GM12878 (cell line): ENCODE results near the gene PRSS56. TPM values are rescaled to one million over a fixed set of nuclear protein-coding genes. Genes with fewer than 3 reads are reported as not detected.

Experiments used
- ATAC-seq: fragments of 200-7000 bp; cut with Tn5 transposase; 3 replicates; pipeline ENCODE4 v1.9.1; 2020; ENCODE audit warnings: mild to moderate bottlenecking, moderate library complexity
- BruUV-seq: library from RNA; stranded (reverse); fragments of 400-500 nt; replicated peaks from 2 replicates; lab custom pipeline; 2021; lab: Mats Ljungman, UMichigan
- CTCF ChIA-PET: fragments of 300-600 bp; sonication (Branson Sonifier 250); formaldehyde crosslinking; extraction: SDS; loops from one replicate; lab custom pipeline; 2021; ENCODE audit warnings: inconsistent platforms; lab: Yijun Ruan, JAX
- POLR2A ChIA-PET: fragments of 350-600 bp; formaldehyde crosslinking; extraction: SDS; loops from one replicate; lab custom pipeline; 2021; ENCODE audit warnings: inconsistent platforms; lab: Charles Lee
- RAD21 ChIA-PET: fragments of 300-600 bp; sonication (Branson Sonifier 250); formaldehyde crosslinking; loops from one replicate; lab custom pipeline; 2023; ENCODE audit warnings: antibody characterized with exemption; ENCODE audit not compliant: unreplicated experiment; lab: Charles Lee
- SMC1A ChIA-PET: fragments of 300-600 bp; sonication (Branson Sonifier 250); formaldehyde crosslinking; loops from one replicate; lab custom pipeline; 2023; ENCODE audit not compliant: unreplicated experiment, uncharacterized antibody; lab: Charles Lee
- DNase-seq: peaks from one replicate; pipeline ENCODE4 v3.0.0-alpha.2; 2011; ENCODE audit warnings: low read depth, low spot score
- FAIRE-seq: peaks from 3 replicates; lab custom pipeline; 2011; peaks lifted over from hg19 to GRCh38; lab: Jason Lieb, UNC
- H2AFZ ChIP-seq: 2 replicates; pipeline ENCODE4 v1.6.0; 2011; ENCODE audit warnings: low read depth, low read length, control low read depth; ENCODE audit not compliant: control insufficient read depth
- H3K27ac ChIP-seq: 2 replicates; pipeline ENCODE4 v1.5.1; 2011; ENCODE audit warnings: control low read depth; ENCODE audit not compliant: control insufficient read depth, insufficient read depth
- H3K27me3 ChIP-seq, 2 experiments: replicated peaks in 1 of 2; 2 replicates each; pipeline versions ENCODE4 v1.6.0 to v1.6.1; 2011; ENCODE audit warnings: low read length in 1 of 2; ENCODE audit not compliant: control insufficient read depth in 2 of 2, insufficient read depth in 2 of 2
- H3K36me3 ChIP-seq, 2 experiments: 2 replicates each; pipeline ENCODE4 v1.5.1; 2011; ENCODE audit warnings: low read length in 1 of 2; ENCODE audit not compliant: control insufficient read depth in 2 of 2, insufficient read depth in 2 of 2
- H3K4me1 ChIP-seq: 2 replicates; pipeline ENCODE4 v1.6.1; 2011; ENCODE audit warnings: mild to moderate bottlenecking, low read length, moderate library complexity, mixed read lengths; ENCODE audit not compliant: control insufficient read depth, insufficient read depth
- H3K4me2 ChIP-seq: 2 replicates; pipeline ENCODE4 v1.6.0; 2011; ENCODE audit warnings: control low read depth; ENCODE audit not compliant: control insufficient read depth, insufficient read depth
- H3K4me3 ChIP-seq: fragments of 200-600 bp; sonication (generic); 2 replicates; pipeline ENCODE4 v1.5.1; 2016
- H3K79me2 ChIP-seq: 2 replicates; pipeline ENCODE4 v1.6.0; 2011; ENCODE audit warnings: low read length; ENCODE audit not compliant: control insufficient read depth, insufficient read depth
- H3K9ac ChIP-seq: 2 replicates; pipeline ENCODE4 v1.8.0; 2011; ENCODE audit warnings: low read length, control low read depth, mixed read lengths; ENCODE audit not compliant: control insufficient read depth, insufficient read depth
- H3K9me3 ChIP-seq: replicated peaks from 3 replicates; pipeline ENCODE4 v1.5.1; 2011; ENCODE audit warnings: mild to moderate bottlenecking, low read length; ENCODE audit not compliant: control insufficient read depth, insufficient read depth
- H4K20me1 ChIP-seq: 2 replicates; pipeline ENCODE4 v1.6.0; 2011; ENCODE audit not compliant: control insufficient read depth, insufficient read depth
- BRCA1 ChIP-seq: IDR thresholded peaks from 2 replicates; pipeline ENCODE4 v1.6.1; 2011; ENCODE audit warnings: low read depth, low read length, improper control_type of control experiment
- CBFB ChIP-seq: IDR thresholded peaks from 2 replicates; pipeline ENCODE4 v1.6.1; 2016; ENCODE audit warnings: antibody characterized with exemption, low read depth
- EZH2 ChIP-seq: IDR thresholded peaks from 2 replicates; pipeline ENCODE4 v1.6.1; 2012; ENCODE audit warnings: low read depth, mild to moderate bottlenecking, control low read depth, inconsistent platforms, low read length, borderline replicate concordance; ENCODE audit not compliant: control insufficient read depth
- GATAD2B ChIP-seq: fragments of 450-650 bp; conservative IDR thresholded peaks from 2 replicates; pipeline ENCODE4 v1.6.1; 2017; ENCODE audit warnings: low read depth, mild to moderate bottlenecking, moderate library complexity
- IKZF1 ChIP-seq: fragments of 450-650 bp; conservative IDR thresholded peaks from 2 replicates; pipeline ENCODE4 v1.6.1; 2017; ENCODE audit warnings: antibody characterized with exemption, mild to moderate bottlenecking
- LARP7 ChIP-seq: fragments of 450-650 bp; IDR thresholded peaks from 2 replicates; pipeline ENCODE4 v1.6.1; 2017; ENCODE audit warnings: mild to moderate bottlenecking
- MTA2 ChIP-seq: fragments of 450-650 bp; IDR thresholded peaks from 2 replicates; pipeline ENCODE4 v1.6.1; 2016; ENCODE audit warnings: low read depth, mild to moderate bottlenecking, moderate library complexity
- MXI1 ChIP-seq: fragments of 150-350 bp; IDR thresholded peaks from 2 replicates; pipeline ENCODE4 v1.6.1; 2011; ENCODE audit warnings: low read depth, mild to moderate bottlenecking, inconsistent platforms, low read length, improper control_type of control experiment
- PAX8 ChIP-seq: fragments of 450-650 bp; IDR thresholded peaks from 2 replicates; pipeline ENCODE4 v1.6.1; 2017; ENCODE audit warnings: mild to moderate bottlenecking, moderate library complexity
- POLR2AphosphoS2 ChIP-seq: IDR thresholded peaks from 2 replicates; pipeline ENCODE4 v1.6.1; 2011; ENCODE audit warnings: low read depth, mild to moderate bottlenecking, low read length, improper control_type of control experiment, moderate library complexity
- RAD21 ChIP-seq: IDR thresholded peaks from 2 replicates; pipeline ENCODE4 v1.6.1; 2011; ENCODE audit warnings: mild to moderate bottlenecking, low read depth, low read length, moderate library complexity; ENCODE audit not compliant: insufficient read depth
- SUPT20H ChIP-seq: IDR thresholded peaks from 2 replicates; pipeline ENCODE4 v1.6.1; 2011; ENCODE audit warnings: low read depth, mild to moderate bottlenecking, low read length, moderate library complexity, borderline replicate concordance; ENCODE audit not compliant: control insufficient read depth
- SUZ12 ChIP-seq: fragments of 200-600 bp; sonication (generic); IDR thresholded peaks from one replicate; pipeline ENCODE4 v1.6.1; 2018; ENCODE audit warnings: antibody characterized with exemption, mild to moderate bottlenecking; ENCODE audit not compliant: unreplicated experiment
- TCF12 ChIP-seq: IDR thresholded peaks from 2 replicates; pipeline ENCODE4 v1.6.1; 2011; ENCODE audit warnings: low read depth, mild to moderate bottlenecking, low read length
- ZZZ3 ChIP-seq: IDR thresholded peaks from 2 replicates; pipeline ENCODE4 v1.6.1; 2011; ENCODE audit warnings: low read depth; ENCODE audit not compliant: control insufficient read depth, insufficient read length
- WGBS: methylation state at CpG from one replicate; pipeline ENCODE4 v1.1.6; 2016; ENCODE audit warnings: low lambda C conversion rate; ENCODE audit not compliant: insufficient replicate concordance, insufficient coverage; ENCODE audit errors: missing lambda C conversion rate; 5-methylcytosine and 5-hydroxymethylcytosine counted together
- in situ Hi-C: fragments of 300-500 bp; cut with MboI; formaldehyde crosslinking; loops from 9 replicates; pipeline ENCODE4 v1.14.3; 2018; ENCODE audit warnings: mixed read lengths
- intact Hi-C: fragments of 100-400 bp; cut with micrococcal nuclease; formaldehyde crosslinking; loops from one replicate; pipeline ENCODE4 v1.14.2; 2022; ENCODE audit not compliant: unreplicated experiment
- polyA plus RNA-seq, 11 experiments: library from polyadenylated mRNA; depleted of rRNA in 4 of 11; unstranded in 6 of 11; stranded (reverse) in 5 of 11; fragments of >200 nt; fragmentation: Nextera tagmentation in 4 of 11; fragmentation: Illumina TruSeq in 1 of 11; extraction: Ambion mirVana in 4 of 11; extraction: Trizol in 1 of 11; gene quantifications; 1 replicate in 1 of 11; 2 replicates in 10 of 11; pipeline versions ENCODE4 v1.2.1 to v1.2.3, GENCODE V29; 2011 to 2016; ENCODE audit warnings: inconsistent platforms in 2 of 11, missing spikeins in 2 of 11, low read depth in 1 of 11
- total RNA-seq, 4 experiments: library from RNA; depleted of rRNA in 3 of 4; stranded (reverse); fragments of >200 nt in 3 of 4; fragmentation: Illumina TruSeq in 1 of 4; extraction: Trizol in 1 of 4; gene quantifications; 2 replicates each; pipeline versions ENCODE4 v1.2.1 to v1.2.3, GENCODE V29; 2013 to 2021
- TF ChIP-seq, protein P1 (sequence below): IDR thresholded peaks from 2 replicates; pipeline ENCODE4 v1.6.1; 2012; ENCODE audit warnings: low read depth, low read length, improper control_type of control experiment
- TF ChIP-seq, protein P2 (sequence below): fragments of 450-650 bp; IDR thresholded peaks from 2 replicates; pipeline ENCODE4 v1.6.1; 2016; ENCODE audit warnings: mild to moderate bottlenecking
- TF ChIP-seq, protein P3 (sequence below), 3 experiments: IDR thresholded peaks in 2 of 3; conservative IDR thresholded peaks in 1 of 3; 2 replicates each; pipeline ENCODE4 v1.5.1; 2011; ENCODE audit warnings: low read depth in 3 of 3, low read length in 3 of 3, mild to moderate bottlenecking in 3 of 3, control low read depth in 2 of 3, moderate library complexity in 2 of 3, inconsistent platforms in 1 of 3, mixed read lengths in 1 of 3; ENCODE audit not compliant: control insufficient read depth in 2 of 3, insufficient read depth in 1 of 3; ENCODE audit errors: extremely low read depth in 1 of 3
- TF ChIP-seq, protein P4 (sequence below): IDR thresholded peaks from 2 replicates; pipeline ENCODE4 v1.6.1; 2012; ENCODE audit warnings: low read depth, low read length, improper control_type of control experiment

Gene PRSS56
- total and polyA plus RNA-seq, 10 of the 15 experiments (the other 5 are each of a cell fraction or from before 2014, with no cell fraction given): not detected

DNA sequence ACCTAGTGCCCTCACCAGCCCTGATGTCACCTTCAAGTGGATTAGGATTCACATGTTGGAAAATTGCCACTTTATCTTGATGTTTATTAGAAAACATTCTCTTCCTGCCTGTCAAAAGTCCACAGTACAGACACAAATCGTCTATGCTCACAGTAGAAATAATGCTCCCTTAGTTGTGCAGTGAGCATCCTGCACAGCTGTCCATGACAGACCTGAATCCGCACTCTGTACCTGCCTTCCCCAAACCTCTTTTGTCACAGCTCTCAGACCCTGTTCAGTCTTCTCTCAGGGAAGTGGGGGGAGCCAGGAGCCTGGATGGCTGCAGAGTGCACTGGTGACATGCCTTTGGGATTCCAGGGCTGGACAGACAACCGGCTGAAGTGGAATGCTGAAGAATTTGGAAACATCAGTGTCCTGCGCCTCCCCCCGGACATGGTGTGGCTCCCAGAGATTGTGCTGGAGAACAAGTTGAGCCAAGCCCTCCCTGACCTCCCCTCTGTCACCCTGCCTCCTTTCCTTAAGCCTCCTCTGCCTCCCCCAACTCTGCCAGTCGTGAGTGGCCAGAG is 7.8 kb downstream of the PRSS56 start:
- no TSS peak for BruUV-seq
- intact Hi-C loops: no loop called here
- no peak for ATAC-seq
- in situ Hi-C loops: no loop called here
- Histone ChIP-seq H3K79me2 (no peaks in the 10 kb centered on the region), H3K9ac (no peak overlapping the region), H3K9me3 (no peaks in the 10 kb centered on the region), H3K4me3 (no peak overlapping the region), H3K27ac (no peak overlapping the region), H3K36me3 (no peaks in the 10 kb centered on the region), H3K4me2 (no peak overlapping the region), H4K20me1 (no peaks in the 10 kb centered on the region), H2AFZ (no peak overlapping the region), H3K27me3 (peaks cover 0 to 4% of the 10 kb centered on the region in 2 experiments; a peak in 3 of 4 replicates), H3K4me1 (no peaks in the 10 kb centered on the region)
- WGBS: 50% methylated on average over 6 of the region's 6 CpGs
- ChIA-PET POLR2A (no interaction called here), CTCF (no interaction called here), SMC1A (no interaction called here), RAD21 (no interaction called here)
- DNase-seq: no peak
- no peak for FAIRE-seq
- TF ChIP-seq POLR2AphosphoS2 (no peak), EZH2 (no peak), SUPT20H (no peak), GATAD2B (no peak), LARP7 (no peak), PAX8 (no peak), BRCA1 (no peak), SUZ12 (no peak), MXI1 (no peak), ZZZ3 (no peak), MTA2 (no peak), CBFB (no peak), RAD21 (no peak), TCF12 (no peak), IKZF1 (no peak)
- TF ChIP-seq, protein P1, sequence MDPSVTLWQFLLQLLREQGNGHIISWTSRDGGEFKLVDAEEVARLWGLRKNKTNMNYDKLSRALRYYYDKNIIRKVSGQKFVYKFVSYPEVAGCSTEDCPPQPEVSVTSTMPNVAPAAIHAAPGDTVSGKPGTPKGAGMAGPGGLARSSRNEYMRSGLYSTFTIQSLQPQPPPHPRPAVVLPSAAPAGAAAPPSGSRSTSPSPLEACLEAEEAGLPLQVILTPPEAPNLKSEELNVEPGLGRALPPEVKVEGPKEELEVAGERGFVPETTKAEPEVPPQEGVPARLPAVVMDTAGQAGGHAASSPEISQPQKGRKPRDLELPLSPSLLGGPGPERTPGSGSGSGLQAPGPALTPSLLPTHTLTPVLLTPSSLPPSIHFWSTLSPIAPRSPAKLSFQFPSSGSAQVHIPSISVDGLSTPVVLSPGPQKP: no peak
- TF ChIP-seq, protein P2, sequence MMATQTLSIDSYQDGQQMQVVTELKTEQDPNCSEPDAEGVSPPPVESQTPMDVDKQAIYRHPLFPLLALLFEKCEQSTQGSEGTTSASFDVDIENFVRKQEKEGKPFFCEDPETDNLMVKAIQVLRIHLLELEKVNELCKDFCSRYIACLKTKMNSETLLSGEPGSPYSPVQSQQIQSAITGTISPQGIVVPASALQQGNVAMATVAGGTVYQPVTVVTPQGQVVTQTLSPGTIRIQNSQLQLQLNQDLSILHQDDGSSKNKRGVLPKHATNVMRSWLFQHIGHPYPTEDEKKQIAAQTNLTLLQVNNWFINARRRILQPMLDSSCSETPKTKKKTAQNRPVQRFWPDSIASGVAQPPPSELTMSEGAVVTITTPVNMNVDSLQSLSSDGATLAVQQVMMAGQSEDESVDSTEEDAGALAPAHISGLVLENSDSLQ: no peak
- TF ChIP-seq, protein P3, sequence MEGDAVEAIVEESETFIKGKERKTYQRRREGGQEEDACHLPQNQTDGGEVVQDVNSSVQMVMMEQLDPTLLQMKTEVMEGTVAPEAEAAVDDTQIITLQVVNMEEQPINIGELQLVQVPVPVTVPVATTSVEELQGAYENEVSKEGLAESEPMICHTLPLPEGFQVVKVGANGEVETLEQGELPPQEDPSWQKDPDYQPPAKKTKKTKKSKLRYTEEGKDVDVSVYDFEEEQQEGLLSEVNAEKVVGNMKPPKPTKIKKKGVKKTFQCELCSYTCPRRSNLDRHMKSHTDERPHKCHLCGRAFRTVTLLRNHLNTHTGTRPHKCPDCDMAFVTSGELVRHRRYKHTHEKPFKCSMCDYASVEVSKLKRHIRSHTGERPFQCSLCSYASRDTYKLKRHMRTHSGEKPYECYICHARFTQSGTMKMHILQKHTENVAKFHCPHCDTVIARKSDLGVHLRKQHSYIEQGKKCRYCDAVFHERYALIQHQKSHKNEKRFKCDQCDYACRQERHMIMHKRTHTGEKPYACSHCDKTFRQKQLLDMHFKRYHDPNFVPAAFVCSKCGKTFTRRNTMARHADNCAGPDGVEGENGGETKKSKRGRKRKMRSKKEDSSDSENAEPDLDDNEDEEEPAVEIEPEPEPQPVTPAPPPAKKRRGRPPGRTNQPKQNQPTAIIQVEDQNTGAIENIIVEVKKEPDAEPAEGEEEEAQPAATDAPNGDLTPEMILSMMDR (IDR thresholded peaks at IDR 0.05 in 2 of 3, conservative IDR thresholded peaks at IDR 0.05 in 1 of 3; ENCODE audit: control insufficient read depth in 2 of 3, extremely low read depth in 1 of 3, insufficient read depth in 1 of 3, low read depth in 3 of 3, low read length in 3 of 3): no peak
- TF ChIP-seq, protein P4, sequence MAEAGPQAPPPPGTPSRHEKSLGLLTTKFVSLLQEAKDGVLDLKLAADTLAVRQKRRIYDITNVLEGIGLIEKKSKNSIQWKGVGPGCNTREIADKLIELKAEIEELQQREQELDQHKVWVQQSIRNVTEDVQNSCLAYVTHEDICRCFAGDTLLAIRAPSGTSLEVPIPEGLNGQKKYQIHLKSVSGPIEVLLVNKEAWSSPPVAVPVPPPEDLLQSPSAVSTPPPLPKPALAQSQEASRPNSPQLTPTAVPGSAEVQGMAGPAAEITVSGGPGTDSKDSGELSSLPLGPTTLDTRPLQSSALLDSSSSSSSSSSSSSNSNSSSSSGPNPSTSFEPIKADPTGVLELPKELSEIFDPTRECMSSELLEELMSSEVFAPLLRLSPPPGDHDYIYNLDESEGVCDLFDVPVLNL: no peak
